CD4-positive, CD25-positive, alpha-beta regulatory T cell (primary cell): Measurements from ENCODE around the gene EXT2. TPM values are rescaled to one million over a fixed set of nuclear protein-coding genes. Genes with fewer than 3 reads are reported as not detected.
A peak's percentile ranks its signal among the peaks of the same experiment; 100 is the strongest.

Experiments used
- ATAC-seq, 2 donors: fragments of 150-1000 bp; cut with Tn5 transposase; one replicate each; pipeline ENCODE4 v1.10.0; 2021; ENCODE audit warnings: low read depth in 2 of 2, moderate number of reproducible peaks in 2 of 2, moderate library complexity in 1 of 2
- DNase-seq, 3 donors: peaks; one replicate each; pipeline versions ENCODE4 v3.0.0 to v3.0.0-alpha.2; 2012 to 2022; ENCODE audit warnings: mixed read lengths in 1 of 3
- H3K27ac ChIP-seq: one replicate; pipeline ENCODE4 v1.7.0; 2013; ENCODE audit warnings: mild to moderate bottlenecking, low read length; ENCODE audit not compliant: insufficient read depth, poor library complexity, severe bottlenecking
- H3K27me3 ChIP-seq: one replicate; pipeline ENCODE4 v1.7.0; 2013; ENCODE audit warnings: low read length; ENCODE audit not compliant: control insufficient read depth, insufficient read depth
- H3K36me3 ChIP-seq: one replicate; pipeline ENCODE4 v1.7.0; 2013; ENCODE audit warnings: mild to moderate bottlenecking, low read length, moderate library complexity; ENCODE audit not compliant: control insufficient read depth, insufficient read depth
- H3K4me1 ChIP-seq: 2 replicates; pipeline ENCODE4 v1.7.0; 2013; ENCODE audit warnings: mild to moderate bottlenecking, low read length; ENCODE audit not compliant: insufficient read depth, control insufficient read depth, poor library complexity, severe bottlenecking
- H3K4me3 ChIP-seq: one replicate; pipeline ENCODE4 v1.7.0; 2013; ENCODE audit warnings: low read depth, mild to moderate bottlenecking, low read length, moderate library complexity
- H3K9me3 ChIP-seq, 2 experiments: 1 replicate in 1 of 2; 2 replicates in 1 of 2; pipeline ENCODE4 v1.7.0; 2013; ENCODE audit warnings: low read length in 2 of 2, mild to moderate bottlenecking in 1 of 2, moderate library complexity in 1 of 2; ENCODE audit not compliant: control insufficient read depth in 2 of 2
- H3K27ac Mint-ChIP-seq, 3 donors: one replicate each; pipeline ENCODE4 v1.8.0; 2020 to 2022; ENCODE audit warnings: mild to moderate bottlenecking in 3 of 3, mixed read lengths in 3 of 3, moderate library complexity in 2 of 3
- H3K27me3 Mint-ChIP-seq: one replicate; pipeline ENCODE4 v1.8.0; 2022; ENCODE audit warnings: mild to moderate bottlenecking, mixed read lengths
- H3K36me3 Mint-ChIP-seq: one replicate; pipeline ENCODE4 v1.8.0; 2020; ENCODE audit warnings: mixed read lengths
- H3K4me1 Mint-ChIP-seq, 4 donors: one replicate each; pipeline ENCODE4 v1.8.0; 2020 to 2022; ENCODE audit warnings: mixed read lengths in 4 of 4, mild to moderate bottlenecking in 1 of 4
- H3K4me3 Mint-ChIP-seq, 4 donors: one replicate each; pipeline ENCODE4 v1.8.0; 2020 to 2022; ENCODE audit warnings: mild to moderate bottlenecking in 4 of 4, mixed read lengths in 4 of 4, moderate library complexity in 3 of 4
- H3K9me3 Mint-ChIP-seq, 7 donors: one replicate each; pipeline ENCODE4 v1.8.0; 2020 to 2022; ENCODE audit warnings: mixed read lengths in 7 of 7, mild to moderate bottlenecking in 3 of 7, moderate library complexity in 2 of 7
- polyA plus RNA-seq, 4 donors: library from polyadenylated mRNA; unstranded; fragments of 300-500 nt; fragmentation: Illumina TruSeq; gene quantifications; one replicate each; pipeline ENCODE4 v1.2.3, GENCODE V29; 2021
- total RNA-seq: library from RNA; stranded (reverse); gene quantifications from one replicate; pipeline ENCODE4 v1.2.3, GENCODE V29; 2022

Gene EXT2
- total and polyA plus RNA-seq, 5 donors from 2014 or later: 25.6 to 42.6 (median 41.4) TPM

DNA sequence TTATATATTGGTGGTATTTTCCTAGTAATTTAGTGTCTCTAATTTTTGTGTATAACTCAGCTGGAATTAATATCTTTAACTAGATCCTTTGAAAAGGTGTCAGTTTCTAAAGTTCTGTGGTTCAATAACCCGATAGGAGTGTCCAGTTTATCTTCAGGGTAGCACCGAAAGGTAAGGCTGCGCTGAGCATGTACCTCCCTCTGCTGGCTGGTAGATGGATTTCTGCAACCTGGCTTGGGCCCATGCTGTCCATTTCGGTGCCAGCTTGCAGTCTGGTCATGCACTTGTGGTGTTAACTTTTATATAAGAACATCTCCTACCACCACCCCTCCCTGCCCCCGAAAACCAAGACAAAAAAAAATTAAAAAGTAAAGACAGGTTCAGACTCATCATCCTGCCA, 24.7 kb downstream of the EXT2 start:
- H3K9me3 Mint-ChIP-seq: no peaks in the 10 kb centered on the region
- Histone ChIP-seq H3K36me3 (peaks cover 48% of the 10 kb centered on the region), H3K4me3 (no peak overlapping the region), H3K27ac (no peak overlapping the region), H3K4me1 (no peaks in the 10 kb centered on the region), H3K9me3 (no peaks in the 10 kb centered on the region), H3K27me3 (no peaks in the 10 kb centered on the region)
- no peak overlapping the region for H3K27ac Mint-ChIP-seq
- peaks cover 54% of the 10 kb centered on the region for H3K36me3 Mint-ChIP-seq
- peaks cover 0 to 6% (median 3%) of the 10 kb centered on the region in 4 donors for H3K4me1 Mint-ChIP-seq
- H3K27me3 Mint-ChIP-seq: no peaks in the 10 kb centered on the region
- H3K4me3 Mint-ChIP-seq: no peak overlapping the region
- no peak for DNase-seq
- ATAC-seq: no peak

DNA sequence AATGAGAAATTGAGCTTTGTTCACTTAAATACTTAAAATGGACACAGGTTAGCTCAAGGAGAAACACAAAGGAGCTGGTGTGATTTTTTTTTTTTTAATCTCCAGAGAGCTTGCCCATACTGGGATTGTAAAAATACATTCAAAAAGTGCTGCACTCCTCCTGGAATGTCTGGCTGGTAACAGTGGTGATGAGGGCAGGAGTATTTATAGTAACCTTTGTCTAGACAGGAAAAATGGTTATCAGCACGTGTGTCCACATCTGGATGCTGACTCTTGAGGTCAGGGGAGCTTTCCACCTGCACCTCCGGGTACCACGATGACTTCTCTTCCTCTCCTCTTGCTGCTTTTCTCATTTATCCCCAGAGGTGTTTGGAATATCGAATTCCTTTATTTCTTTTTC, 30.1 kb downstream of the EXT2 start:
- no peak for DNase-seq
- H3K27me3 Mint-ChIP-seq: no peaks in the 10 kb centered on the region
- H3K4me3 Mint-ChIP-seq: no peak overlapping the region
- no peak overlapping the region for H3K27ac Mint-ChIP-seq
- H3K9me3 Mint-ChIP-seq: no peaks in the 10 kb centered on the region
- H3K36me3 Mint-ChIP-seq: peaks cover 74% of the 10 kb centered on the region
- H3K36me3 ChIP-seq: peaks cover 70% of the 10 kb centered on the region
- H3K4me1 ChIP-seq: no peaks in the 10 kb centered on the region
- H3K27me3 ChIP-seq: no peaks in the 10 kb centered on the region
- H3K27ac ChIP-seq: no peak overlapping the region
- no peak overlapping the region for H3K4me3 ChIP-seq
- H3K9me3 ChIP-seq: no peaks in the 10 kb centered on the region
- no peak for ATAC-seq
- H3K4me1 Mint-ChIP-seq: peaks cover 0 to 6% (median 2%) of the 10 kb centered on the region in 4 donors

DNA sequence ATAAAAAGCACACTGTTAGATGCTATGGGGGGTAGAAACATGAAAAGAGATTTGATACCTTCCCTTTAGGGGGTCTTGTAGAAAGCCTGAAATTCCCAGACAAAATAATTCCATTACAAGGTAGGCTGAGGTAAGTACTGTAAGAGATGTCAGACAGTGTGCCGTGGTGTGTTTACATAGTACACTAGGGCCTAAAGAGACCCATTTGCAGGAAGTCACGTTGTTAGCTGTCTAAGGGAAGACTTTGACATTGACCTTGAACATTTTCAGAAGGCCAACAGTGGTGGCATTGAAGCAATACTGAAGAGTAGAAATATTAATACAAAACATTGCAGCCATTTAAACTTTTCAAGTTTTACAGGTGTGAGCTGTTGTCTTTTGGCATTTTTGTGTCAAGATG, 30.8 kb downstream of the EXT2 start:
- Histone ChIP-seq H3K27me3 (no peaks in the 10 kb centered on the region), H3K4me1 (no peaks in the 10 kb centered on the region), H3K27ac (no peak overlapping the region), H3K4me3 (no peak overlapping the region), H3K36me3 (peaks cover 75% of the 10 kb centered on the region), H3K9me3 (no peaks in the 10 kb centered on the region)
- H3K27me3 Mint-ChIP-seq: no peaks in the 10 kb centered on the region
- H3K9me3 Mint-ChIP-seq: no peaks in the 10 kb centered on the region
- ATAC-seq: no peak
- peaks cover 0 to 6% (median 2%) of the 10 kb centered on the region in 4 donors for H3K4me1 Mint-ChIP-seq
- peaks cover 71% of the 10 kb centered on the region for H3K36me3 Mint-ChIP-seq
- no peak overlapping the region for H3K4me3 Mint-ChIP-seq
- no peak overlapping the region for H3K27ac Mint-ChIP-seq
- DNase-seq: no peak

DNA sequence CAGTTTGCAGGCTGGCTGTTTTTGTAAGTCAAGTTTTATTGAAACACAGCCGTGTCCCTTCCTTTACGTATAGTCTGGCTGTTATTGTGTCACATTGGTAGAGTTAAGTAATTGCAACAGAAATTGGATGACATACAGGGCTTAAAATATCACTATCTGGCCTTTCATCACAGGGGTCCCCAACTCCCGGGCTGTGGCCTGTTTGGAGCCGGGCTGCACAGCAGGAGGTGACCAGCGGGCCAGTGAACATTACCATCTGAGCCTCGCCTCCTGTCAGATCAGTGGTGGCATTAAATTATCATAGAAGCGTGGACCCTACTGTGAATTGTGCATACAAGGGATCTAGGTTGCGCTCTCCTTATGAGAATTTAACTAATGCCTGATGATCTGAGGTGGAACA, 31.7 kb downstream of the EXT2 start:
- no peaks in the 10 kb centered on the region for H3K27me3 ChIP-seq
- H3K9me3 ChIP-seq: no peaks in the 10 kb centered on the region
- peaks cover 73% of the 10 kb centered on the region for H3K36me3 ChIP-seq
- Mint-ChIP-seq H3K4me3 (no peak overlapping the region), H3K36me3 (peaks cover 66% of the 10 kb centered on the region), H3K27ac (no peak overlapping the region), H3K4me1 (peaks cover 0 to 6% (median 0%) of the 10 kb centered on the region in 4 donors), H3K9me3 (no peaks in the 10 kb centered on the region), H3K27me3 (no peaks in the 10 kb centered on the region)
- no peak overlapping the region for H3K27ac ChIP-seq
- ATAC-seq: no peak
- no peak overlapping the region for H3K4me3 ChIP-seq
- H3K4me1 ChIP-seq: no peaks in the 10 kb centered on the region
- DNase-seq: no peak

DNA sequence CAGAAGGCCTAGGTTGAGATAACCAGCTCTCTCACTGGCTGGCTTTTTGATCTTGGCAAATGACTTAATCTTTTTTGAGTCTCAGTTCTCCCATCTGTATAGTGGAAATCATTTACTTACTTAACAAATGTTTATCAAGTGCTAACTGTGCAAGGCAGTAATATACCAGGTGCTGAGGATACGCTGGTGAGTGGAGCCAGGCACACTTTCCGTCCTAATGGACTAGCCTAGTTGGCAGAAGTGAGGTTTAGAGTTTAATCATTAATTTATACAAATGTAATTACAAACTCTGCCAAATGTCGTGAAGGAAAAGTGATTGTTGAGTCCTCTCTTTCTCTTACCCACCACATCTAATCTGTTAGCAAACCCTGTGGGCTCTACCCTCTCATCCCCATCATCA, 33.3 kb downstream of the EXT2 start:
- H3K27ac Mint-ChIP-seq: no peak overlapping the region
- peaks cover 72% of the 10 kb centered on the region for H3K36me3 Mint-ChIP-seq
- H3K27me3 ChIP-seq: no peaks in the 10 kb centered on the region
- H3K36me3 ChIP-seq: peaks cover 73% of the 10 kb centered on the region
- H3K9me3 ChIP-seq: no peaks in the 10 kb centered on the region
- no peak for DNase-seq
- no peaks in the 10 kb centered on the region for H3K9me3 Mint-ChIP-seq
- H3K4me3 ChIP-seq: no peak overlapping the region
- H3K4me1 ChIP-seq: no peaks in the 10 kb centered on the region
- H3K4me3 Mint-ChIP-seq: no peak overlapping the region
- no peak for ATAC-seq
- H3K4me1 Mint-ChIP-seq: peaks cover 0 to 6% (median 0%) of the 10 kb centered on the region in 4 donors
- H3K27me3 Mint-ChIP-seq: no peaks in the 10 kb centered on the region
- no peak overlapping the region for H3K27ac ChIP-seq

DNA sequence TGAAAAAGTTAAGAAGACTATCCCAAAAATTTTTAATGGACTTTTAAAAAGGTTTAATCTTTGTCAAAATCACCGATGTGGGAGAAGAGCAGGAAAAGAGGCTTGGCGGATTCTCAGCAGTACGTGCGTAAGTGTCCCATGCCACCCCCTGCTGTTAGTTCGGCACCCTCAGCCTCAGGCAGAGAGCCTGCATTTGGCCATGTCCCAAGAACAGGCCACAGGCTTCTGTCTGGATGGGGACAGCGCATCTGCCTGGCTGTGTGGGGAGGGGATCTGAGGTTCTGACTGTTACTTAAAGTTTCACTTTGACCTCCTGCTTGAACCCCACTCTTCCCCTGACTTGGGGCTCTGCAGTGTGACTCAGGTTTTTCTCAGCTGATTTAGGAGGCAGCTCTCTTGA, 35.3 kb downstream of the EXT2 start:
- peaks cover 69% of the 10 kb centered on the region for H3K36me3 Mint-ChIP-seq
- no peak overlapping the region for H3K27ac Mint-ChIP-seq
- H3K4me1 Mint-ChIP-seq: peaks cover 0 to 2% (median 0%) of the 10 kb centered on the region in 4 donors
- ATAC-seq: no peak
- Histone ChIP-seq H3K9me3 (no peaks in the 10 kb centered on the region), H3K4me3 (no peak overlapping the region), H3K4me1 (no peaks in the 10 kb centered on the region), H3K27ac (no peak overlapping the region), H3K36me3 (peaks cover 67% of the 10 kb centered on the region), H3K27me3 (no peaks in the 10 kb centered on the region)
- H3K27me3 Mint-ChIP-seq: no peaks in the 10 kb centered on the region
- H3K4me3 Mint-ChIP-seq: no peak overlapping the region
- no peak for DNase-seq
- H3K9me3 Mint-ChIP-seq: no peaks in the 10 kb centered on the region

DNA sequence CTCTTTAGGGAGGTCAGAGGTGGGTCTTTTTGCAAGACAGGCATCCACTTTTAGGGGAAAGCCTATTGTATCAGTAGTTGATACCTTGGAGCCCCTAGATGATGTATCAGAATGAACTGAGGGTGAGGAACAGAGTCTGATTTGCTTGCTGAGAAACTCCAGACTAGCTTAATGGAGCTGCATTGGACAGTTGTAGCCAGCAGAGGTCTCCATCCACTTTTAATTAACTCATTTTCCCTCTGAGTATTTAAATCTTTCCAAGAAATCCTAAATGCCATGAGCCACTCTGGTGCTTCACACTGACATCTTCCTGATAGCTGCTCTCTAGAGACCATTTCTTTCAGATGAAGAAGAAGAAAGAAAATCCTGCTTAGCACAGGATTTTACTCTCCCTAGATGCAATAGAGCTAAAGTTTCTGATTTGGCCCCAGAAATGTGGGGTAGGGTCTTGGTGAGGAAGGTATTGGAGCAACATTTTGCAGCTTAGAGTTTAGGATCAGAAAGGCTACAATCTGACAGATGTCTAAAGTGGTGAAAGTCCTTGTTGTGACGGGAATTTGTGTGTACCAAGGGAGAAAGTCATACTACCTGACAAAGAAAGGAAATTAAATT, 38.0 kb downstream of the EXT2 start:
- no peak overlapping the region for H3K27ac ChIP-seq
- no peaks in the 10 kb centered on the region for H3K4me1 ChIP-seq
- Mint-ChIP-seq H3K4me3 (no peak overlapping the region), H3K27ac (no peak overlapping the region), H3K4me1 (peaks cover 0 to 5% (median 4%) of the 10 kb centered on the region in 4 donors), H3K36me3 (peaks cover 60% of the 10 kb centered on the region), H3K9me3 (no peaks in the 10 kb centered on the region), H3K27me3 (no peaks in the 10 kb centered on the region)
- DNase-seq: peak in 1 of 3 donors; percentile 13
- H3K9me3 ChIP-seq: no peaks in the 10 kb centered on the region
- no peak overlapping the region for H3K4me3 ChIP-seq
- no peak for ATAC-seq
- peaks cover 43% of the 10 kb centered on the region for H3K36me3 ChIP-seq
- H3K27me3 ChIP-seq: no peaks in the 10 kb centered on the region

DNA sequence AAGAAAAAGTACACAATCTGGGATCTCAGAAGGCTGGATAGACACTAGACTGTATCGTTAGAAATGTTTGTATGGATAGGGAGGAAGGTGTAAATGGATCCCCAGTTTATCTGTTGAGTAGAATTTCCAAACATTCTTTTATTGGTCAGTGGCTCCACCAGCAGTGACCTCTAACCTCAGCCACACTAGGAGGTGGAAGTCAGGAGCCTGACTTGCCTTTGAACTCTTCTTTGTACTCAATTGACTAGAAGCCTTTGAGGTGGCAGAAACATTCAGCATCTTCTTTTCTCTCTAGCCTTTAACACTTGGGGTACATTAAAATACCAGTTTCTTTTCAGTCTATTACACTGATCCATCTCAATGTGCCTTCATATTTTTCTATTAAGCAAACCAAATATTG, 39.1 kb downstream of the EXT2 start:
- Histone ChIP-seq H3K4me1 (no peaks in the 10 kb centered on the region), H3K4me3 (no peak overlapping the region), H3K27ac (no peak overlapping the region), H3K27me3 (no peaks in the 10 kb centered on the region), H3K36me3 (peaks cover 32% of the 10 kb centered on the region), H3K9me3 (no peaks in the 10 kb centered on the region)
- no peak for DNase-seq
- Mint-ChIP-seq H3K27ac (no peak overlapping the region), H3K36me3 (peaks cover 55% of the 10 kb centered on the region), H3K4me1 (peaks cover 0 to 5% (median 3%) of the 10 kb centered on the region in 4 donors), H3K4me3 (no peak overlapping the region), H3K9me3 (no peaks in the 10 kb centered on the region), H3K27me3 (no peaks in the 10 kb centered on the region)
- ATAC-seq: no peak
